ENCODE results near the gene VPS51.
"Not testable (repeated sequence)": the region's sequence is repeated elsewhere in the genome, so short reads cannot be mapped to it uniquely, and the experiment has no call there.

Gene VPS51

DNA sequence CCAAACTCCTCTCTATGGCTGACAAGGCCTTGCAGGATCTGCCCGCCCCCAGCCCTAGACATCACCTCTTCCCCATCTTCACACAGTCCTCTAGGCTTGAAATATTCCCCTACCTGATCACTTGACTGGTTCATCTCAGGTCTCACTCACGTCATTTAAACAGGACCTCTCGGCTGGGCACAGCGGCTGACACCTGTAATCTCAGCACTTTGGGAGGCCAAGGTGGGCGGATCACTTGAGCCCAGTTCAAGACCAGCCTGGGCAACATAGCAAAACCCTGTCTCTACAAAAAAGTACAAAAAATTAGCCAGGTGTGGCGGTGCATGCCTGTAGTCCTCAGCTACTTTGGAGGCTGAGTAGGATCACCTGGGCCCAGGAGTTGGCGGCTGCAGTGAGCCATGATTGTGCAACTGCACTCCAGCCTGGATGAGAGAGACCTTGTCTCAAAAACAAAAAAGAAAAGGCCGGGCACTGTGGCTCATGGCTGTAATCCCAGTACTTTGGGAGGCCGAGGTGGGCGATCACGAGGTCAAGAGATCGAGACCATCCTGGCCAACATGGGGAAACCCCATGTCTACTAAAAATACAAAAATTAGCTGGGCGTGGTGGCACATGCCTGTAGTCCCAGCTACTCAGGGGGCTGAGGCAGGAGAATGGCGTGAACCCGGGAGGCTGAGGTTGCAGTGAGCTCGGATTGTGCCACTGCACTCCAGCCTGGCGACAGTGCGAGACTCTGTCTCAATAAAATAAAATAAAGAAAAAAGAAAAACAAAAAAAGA is 23.1 kb downstream of the VPS51 start:
- peaks cover 14% of the 10 kb centered on the region; the same call in 1 of the 2 replicates for H3K36me3 ChIP-seq (ENCODE audit: control insufficient read depth, insufficient read depth, low read length)
- H3K27ac ChIP-seq (ENCODE audit: low read length); H3K4me1 ChIP-seq (ENCODE audit: control insufficient read depth, insufficient read depth, low read length); H3K9me3 ChIP-seq (ENCODE audit: control insufficient read depth, insufficient read depth, low read length); H3K27me3 ChIP-seq (ENCODE audit: control insufficient read depth, insufficient read depth, low read length); H3K4me3 ChIP-seq (ENCODE audit: low read length); DNase-seq (ENCODE audit: low read depth, low spot score): not testable (repeated sequence)
- WGBS (ENCODE audit: insufficient coverage, insufficient read length) = no CpG with 5 or more reads among the region's 18 CpGs

DNA sequence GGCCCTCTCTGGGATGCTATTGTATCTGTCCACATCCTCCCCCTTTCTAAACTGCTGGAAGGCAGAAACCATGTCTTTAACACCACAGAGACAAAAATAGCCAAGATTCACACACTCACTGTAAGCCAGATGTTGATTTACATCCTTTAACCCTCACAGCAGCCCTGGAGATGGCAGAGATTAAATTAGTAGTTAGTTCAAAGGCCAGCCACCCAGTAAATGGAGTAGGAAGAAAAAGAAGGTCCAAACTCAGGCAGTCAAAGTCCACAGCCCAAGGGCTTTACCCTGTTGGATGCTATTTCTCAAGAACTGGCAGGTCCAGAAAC is 23.6 kb downstream of the VPS51 start:
- peaks cover 16% of the 10 kb centered on the region; the same call in 1 of the 2 replicates for H3K36me3 ChIP-seq (ENCODE audit: control insufficient read depth, insufficient read depth, low read length)
- H3K4me1 ChIP-seq (ENCODE audit: control insufficient read depth, insufficient read depth, low read length) = no peaks in the 10 kb centered on the region
- H3K9me3 ChIP-seq (ENCODE audit: control insufficient read depth, insufficient read depth, low read length) = no peaks in the 10 kb centered on the region
- H3K27me3 ChIP-seq (ENCODE audit: control insufficient read depth, insufficient read depth, low read length) = no peaks in the 10 kb centered on the region
- H3K4me3 ChIP-seq (ENCODE audit: low read length) = no peak overlapping the region
- DNase-seq (ENCODE audit: low read depth, low spot score) = no peak
- no peak overlapping the region for H3K27ac ChIP-seq (ENCODE audit: low read length)

DNA sequence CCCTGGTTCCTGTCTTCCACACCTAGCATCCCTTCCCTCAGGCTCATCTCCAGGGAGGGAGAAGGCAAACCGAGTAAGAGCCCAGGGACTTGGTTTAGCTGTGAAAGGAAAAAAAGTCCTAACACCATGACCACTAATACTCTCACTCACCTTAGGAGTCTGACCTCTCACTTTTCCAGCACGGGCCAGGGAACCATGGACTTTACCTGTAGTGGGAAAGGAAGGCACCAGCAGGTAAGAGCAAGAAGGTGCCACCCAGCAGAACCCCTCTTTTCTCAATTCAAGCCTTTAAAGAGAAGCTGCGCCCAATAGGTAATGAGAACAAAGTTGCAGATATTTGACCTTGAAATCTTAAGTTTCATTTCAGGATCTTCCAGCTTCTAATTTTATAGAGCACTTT is 24.8 kb downstream of the VPS51 start:
- H3K4me1 ChIP-seq (ENCODE audit: control insufficient read depth, insufficient read depth, low read length) = no peaks in the 10 kb centered on the region
- no CpG with 5 or more reads among the region's 3 CpGs for WGBS (ENCODE audit: insufficient coverage, insufficient read length)
- no peaks in the 10 kb centered on the region for H3K27me3 ChIP-seq (ENCODE audit: control insufficient read depth, insufficient read depth, low read length)
- no peaks in the 10 kb centered on the region for H3K9me3 ChIP-seq (ENCODE audit: control insufficient read depth, insufficient read depth, low read length)
- no peak for DNase-seq (ENCODE audit: low read depth, low spot score)
- no peak overlapping the region for H3K4me3 ChIP-seq (ENCODE audit: low read length)
- peaks cover 22% of the 10 kb centered on the region; the same call in 1 of the 2 replicates for H3K36me3 ChIP-seq (ENCODE audit: control insufficient read depth, insufficient read depth, low read length)
- H3K27ac ChIP-seq (ENCODE audit: low read length) = no peak overlapping the region

DNA sequence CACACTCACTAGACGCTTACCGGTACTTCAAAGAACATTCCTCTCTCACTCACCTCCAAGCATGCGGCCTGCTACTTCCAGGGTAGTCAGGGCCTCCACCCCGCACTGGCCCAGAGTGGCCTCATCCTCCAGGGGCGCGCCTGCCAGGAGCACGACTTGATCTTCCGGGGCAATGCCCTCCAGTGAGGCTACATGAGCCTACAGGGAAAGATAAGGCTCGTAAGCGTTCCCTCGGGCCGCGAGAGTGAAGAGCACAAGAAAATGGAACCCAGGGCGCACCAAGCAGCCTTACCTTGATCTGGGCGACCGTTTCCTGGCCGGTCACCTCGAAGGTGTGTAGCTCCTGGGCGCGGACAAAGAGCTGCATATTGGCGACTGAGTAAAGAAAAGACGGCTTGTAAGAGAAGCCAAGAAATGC is 25.4 kb downstream of the VPS51 start:
- WGBS (ENCODE audit: insufficient coverage, insufficient read length) = no CpG with 5 or more reads among the region's 22 CpGs
- DNase-seq (ENCODE audit: low read depth, low spot score) = no peak
- Histone ChIP-seq H3K27me3 (ENCODE audit: control insufficient read depth, insufficient read depth, low read length) (no peaks in the 10 kb centered on the region), H3K36me3 (ENCODE audit: control insufficient read depth, insufficient read depth, low read length) (peaks cover 26% of the 10 kb centered on the region; the same call in 1 of the 2 replicates), H3K9me3 (ENCODE audit: control insufficient read depth, insufficient read depth, low read length) (no peaks in the 10 kb centered on the region), H3K27ac (ENCODE audit: low read length) (no peak overlapping the region), H3K4me1 (ENCODE audit: control insufficient read depth, insufficient read depth, low read length) (no peaks in the 10 kb centered on the region), H3K4me3 (ENCODE audit: low read length) (peak overlapping the region; percentile 87)

DNA sequence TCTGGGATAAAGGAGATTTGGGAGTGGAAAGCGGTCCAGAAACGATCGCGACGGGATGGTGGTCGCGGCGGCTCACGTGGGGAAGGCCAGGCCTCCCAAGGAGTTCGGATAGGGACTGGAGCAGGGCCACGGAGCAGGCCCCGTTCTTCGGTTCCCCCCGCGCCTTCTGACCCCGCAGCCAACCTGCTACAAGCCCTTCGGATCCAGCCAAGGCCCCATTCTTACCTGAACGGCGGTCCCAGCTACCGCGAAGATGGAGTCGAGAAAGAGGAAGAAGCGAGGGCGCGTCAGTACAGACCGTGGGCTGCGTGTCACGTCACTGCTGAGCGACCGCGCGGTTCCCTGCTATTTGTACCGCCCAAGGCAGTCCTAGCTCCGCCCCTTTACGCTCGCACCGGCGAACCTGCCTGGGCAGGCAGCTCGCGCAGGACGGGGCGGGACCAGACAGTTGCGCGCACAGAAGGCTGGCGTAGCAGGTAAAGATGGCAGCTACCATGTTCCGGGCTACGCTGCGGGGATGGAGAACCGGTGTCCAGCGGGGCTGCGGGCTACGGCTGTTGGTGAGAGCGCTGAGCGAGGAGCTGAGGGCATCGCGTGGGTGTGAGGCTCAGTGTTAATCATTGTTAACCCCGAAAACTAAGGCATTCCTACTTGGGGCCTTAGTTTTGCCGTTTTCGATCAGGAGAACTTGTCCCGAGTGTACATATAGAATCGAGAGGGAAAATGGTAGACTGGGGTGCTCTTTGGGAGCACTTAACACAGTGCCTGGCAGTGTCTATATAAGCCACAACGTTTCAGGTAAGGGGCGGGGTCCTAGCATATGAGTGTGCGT is 26.1 kb downstream of the VPS51 start, which contains the start of the genes FAU and MRPL49:
Gene FAU (minus strand): TSS at position 270 of the 832 bp plus-strand sequence. CDS start 321 bp downstream, outside the sequence.
Gene MRPL49 (plus strand): TSS at position 457 of the 832 bp plus-strand sequence. CDS start 26 bp downstream, at position 483.
- H3K9me3 ChIP-seq (ENCODE audit: control insufficient read depth, insufficient read depth, low read length) = no peaks in the 10 kb centered on the region
- DNase-seq (ENCODE audit: low read depth, low spot score) = peak; percentile 98
- H3K4me3 ChIP-seq (ENCODE audit: low read length) = peak within 1 kb of the TSS; percentile 87
- H3K4me1 ChIP-seq (ENCODE audit: control insufficient read depth, insufficient read depth, low read length) = no peaks in the 10 kb centered on the region
- H3K27ac ChIP-seq (ENCODE audit: low read length) = no peak within 1 kb of the TSS
- peaks cover 31% of the 10 kb centered on the region; the same call in 1 of the 2 replicates for H3K36me3 ChIP-seq (ENCODE audit: control insufficient read depth, insufficient read depth, low read length)
- H3K27me3 ChIP-seq (ENCODE audit: control insufficient read depth, insufficient read depth, low read length) = no peaks in the 10 kb centered on the region
- WGBS (ENCODE audit: insufficient coverage, insufficient read length) = no CpG with 5 or more reads among the region's 64 CpGs

- no peak for DNase-seq (ENCODE audit: low read depth, low spot score)
- no peak overlapping the region for H3K27ac ChIP-seq (ENCODE audit: low read length)
- no peaks in the 10 kb centered on the region for H3K27me3 ChIP-seq (ENCODE audit: control insufficient read depth, insufficient read depth, low read length)
- no peak overlapping the region for H3K4me3 ChIP-seq (ENCODE audit: low read length)
- peaks cover 41% of the 10 kb centered on the region for H3K36me3 ChIP-seq (ENCODE audit: control insufficient read depth, insufficient read depth, low read length)
- H3K4me1 ChIP-seq (ENCODE audit: control insufficient read depth, insufficient read depth, low read length) = no peaks in the 10 kb centered on the region
- WGBS (ENCODE audit: insufficient coverage, insufficient read length) = no CpG with 5 or more reads among the region's 5 CpGs
- H3K9me3 ChIP-seq (ENCODE audit: control insufficient read depth, insufficient read depth, low read length) = no peaks in the 10 kb centered on the region
Observed at GRCh38 chr11:65124480-65125196, 28.6 kb downstream of the VPS51 start.

GRCh38 chr11:65125197-65126056 is 29.4 kb downstream of the VPS51 start:
- Histone ChIP-seq H3K36me3 (ENCODE audit: control insufficient read depth, insufficient read depth, low read length) (peaks cover 39% of the 10 kb centered on the region), H3K27me3 (ENCODE audit: control insufficient read depth, insufficient read depth, low read length) (no peaks in the 10 kb centered on the region), H3K4me1 (ENCODE audit: control insufficient read depth, insufficient read depth, low read length) (no peaks in the 10 kb centered on the region), H3K27ac (ENCODE audit: low read length) (no peak overlapping the region), H3K4me3 (ENCODE audit: low read length) (no peak overlapping the region), H3K9me3 (ENCODE audit: control insufficient read depth, insufficient read depth, low read length) (no peaks in the 10 kb centered on the region)
- WGBS (ENCODE audit: insufficient coverage, insufficient read length) = no CpG with 5 or more reads among the region's 12 CpGs
- DNase-seq (ENCODE audit: low read depth, low spot score) = no peak

DNA sequence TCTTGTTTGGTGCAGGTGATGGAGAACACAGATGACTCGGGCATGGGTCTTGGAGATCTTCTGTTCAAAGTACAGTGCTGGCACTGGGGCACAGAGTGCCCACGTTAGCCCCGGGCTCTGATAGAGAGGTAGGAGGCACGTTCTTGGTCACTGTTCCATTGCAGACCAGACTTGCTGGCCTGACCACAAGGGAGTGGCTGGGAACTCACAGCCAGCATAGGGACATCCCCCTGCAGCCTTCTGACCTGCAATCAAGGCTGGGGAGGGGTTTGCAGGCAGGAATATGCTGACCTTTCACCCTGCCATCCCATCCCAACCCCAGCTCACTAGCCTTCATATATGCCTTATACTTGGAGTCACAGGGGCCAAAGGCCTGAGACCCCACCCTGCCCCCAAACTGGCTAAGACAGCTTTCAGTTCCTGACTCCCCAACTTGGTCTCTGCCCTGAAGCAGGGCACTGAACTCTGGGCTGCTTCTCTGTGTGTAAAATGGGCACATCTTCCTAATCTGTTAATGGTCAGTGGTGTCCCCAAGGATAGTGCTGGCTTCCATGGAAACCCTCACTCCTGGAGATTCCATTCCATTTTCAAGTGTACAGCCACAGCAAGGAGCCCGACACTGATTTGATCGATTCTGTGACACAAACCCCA is 30.7 kb downstream of the VPS51 start:
- Histone ChIP-seq H3K27ac (ENCODE audit: low read length) (no peak overlapping the region), H3K4me1 (ENCODE audit: control insufficient read depth, insufficient read depth, low read length) (no peaks in the 10 kb centered on the region), H3K4me3 (ENCODE audit: low read length) (no peak overlapping the region), H3K27me3 (ENCODE audit: control insufficient read depth, insufficient read depth, low read length) (no peaks in the 10 kb centered on the region), H3K36me3 (ENCODE audit: control insufficient read depth, insufficient read depth, low read length) (peaks cover 46% of the 10 kb centered on the region), H3K9me3 (ENCODE audit: control insufficient read depth, insufficient read depth, low read length) (no peaks in the 10 kb centered on the region)
- no CpG with 5 or more reads among the region's 6 CpGs for WGBS (ENCODE audit: insufficient coverage, insufficient read length)
- DNase-seq (ENCODE audit: low read depth, low spot score) = no peak

DNA sequence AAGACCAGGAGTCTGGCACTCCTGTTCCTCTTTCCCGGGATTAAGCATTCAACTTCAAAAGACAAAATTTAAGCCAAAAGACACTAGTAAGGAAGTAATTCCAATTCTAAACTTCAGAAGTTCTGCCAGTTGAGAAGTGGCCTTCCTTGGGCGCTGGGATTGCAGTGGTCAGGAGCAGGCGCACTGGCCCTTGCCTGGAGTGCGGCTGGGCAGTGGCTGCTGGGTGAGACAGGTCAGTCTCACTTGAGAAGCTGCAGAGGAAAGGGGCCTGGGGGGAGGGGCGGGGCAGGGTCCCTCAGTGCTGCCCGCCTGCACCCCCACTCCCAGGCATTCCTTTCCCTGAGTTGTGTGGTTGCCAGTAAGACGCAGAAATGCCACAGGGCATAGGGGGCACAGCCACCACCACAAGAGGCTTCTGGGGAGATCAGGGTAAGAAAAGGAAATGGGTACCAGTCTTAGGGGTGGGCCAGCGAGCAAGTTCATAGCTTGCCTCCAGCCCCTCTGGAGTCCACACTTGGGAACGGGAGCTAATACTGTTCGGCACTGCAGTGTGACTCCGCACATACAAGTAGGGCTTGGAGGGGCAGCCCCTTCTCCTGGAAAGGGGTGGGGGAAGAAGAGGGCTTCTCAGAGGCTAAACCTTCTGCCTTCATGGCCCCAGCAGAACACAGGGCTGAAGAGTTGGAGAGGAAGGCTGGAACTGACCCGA is 31.6 kb downstream of the VPS51 start:
- DNase-seq (ENCODE audit: low read depth, low spot score) = no peak
- no peaks in the 10 kb centered on the region for H3K4me1 ChIP-seq (ENCODE audit: control insufficient read depth, insufficient read depth, low read length)
- peaks cover 49% of the 10 kb centered on the region for H3K36me3 ChIP-seq (ENCODE audit: control insufficient read depth, insufficient read depth, low read length)
- WGBS (ENCODE audit: insufficient coverage, insufficient read length) = no CpG with 5 or more reads among the region's 12 CpGs
- no peak overlapping the region for H3K27ac ChIP-seq (ENCODE audit: low read length)
- no peaks in the 10 kb centered on the region for H3K27me3 ChIP-seq (ENCODE audit: control insufficient read depth, insufficient read depth, low read length)
- no peaks in the 10 kb centered on the region for H3K9me3 ChIP-seq (ENCODE audit: control insufficient read depth, insufficient read depth, low read length)
- no peak overlapping the region for H3K4me3 ChIP-seq (ENCODE audit: low read length)

All from iPS DF 6.9 (cell line).